Kasumi-1 (cell line): ENCODE measurements around the gene SLC39A11.
"Not testable (repeated sequence)": the region's sequence is repeated elsewhere in the genome, so short reads cannot be mapped to it uniquely, and the experiment has no call there.

Experiments
- DNase-seq, 2 experiments: peaks; one replicate each; lab custom pipeline; 2025; lab: John Stamatoyannopoulos, UW

The SLC39A11 gene

DNA sequence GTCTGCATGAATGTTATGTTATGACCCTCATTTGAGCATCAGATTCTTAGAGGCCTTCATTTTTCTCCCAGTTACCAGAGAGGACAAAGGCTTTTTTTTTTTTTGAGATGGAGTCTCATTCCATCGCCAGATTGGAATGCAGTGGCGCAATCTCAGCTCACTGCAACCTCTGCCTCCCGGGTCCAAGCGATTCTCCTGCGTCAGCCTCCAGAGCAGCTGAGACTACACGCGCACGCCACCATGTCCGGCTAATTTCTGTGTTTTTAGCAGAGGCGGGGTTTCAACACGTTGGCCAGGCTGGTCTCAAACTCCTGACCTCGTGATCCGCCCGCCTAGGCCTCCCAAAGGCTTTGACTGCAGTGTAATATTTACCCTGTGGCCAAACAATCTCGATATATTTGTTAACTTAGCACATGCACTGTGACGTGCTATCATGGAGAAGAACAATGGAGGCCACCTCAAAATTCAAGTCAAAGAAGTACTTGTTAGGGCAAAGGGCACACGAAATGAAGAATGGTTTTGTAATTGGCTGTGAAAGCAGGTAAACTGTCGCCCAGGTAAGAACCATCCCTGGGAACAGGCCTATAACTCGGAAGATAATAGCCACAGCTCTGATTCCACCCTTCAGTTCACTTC, 303.4 kb downstream of the SLC39A11 start:
- no peak for DNase-seq

DNA sequence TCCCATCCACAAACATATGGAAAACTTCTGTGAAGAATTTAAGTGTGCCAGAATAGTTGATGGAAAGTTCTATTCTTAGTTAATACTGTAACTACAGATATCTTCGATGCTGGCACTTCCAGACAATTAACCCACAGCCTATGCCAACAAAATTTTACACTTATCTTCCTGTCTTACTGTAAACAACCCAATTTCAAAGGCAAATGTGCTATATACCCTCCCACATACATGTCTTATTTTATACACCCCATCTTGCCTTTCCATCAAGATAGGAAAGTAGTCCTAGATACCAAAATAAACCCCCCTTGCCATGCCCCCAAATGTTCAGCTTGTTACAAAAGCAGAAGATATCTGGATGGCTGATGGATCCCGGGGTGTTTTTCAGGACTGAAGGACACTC, 306.3 kb downstream of the SLC39A11 start:
- DNase-seq = no peak

DNA sequence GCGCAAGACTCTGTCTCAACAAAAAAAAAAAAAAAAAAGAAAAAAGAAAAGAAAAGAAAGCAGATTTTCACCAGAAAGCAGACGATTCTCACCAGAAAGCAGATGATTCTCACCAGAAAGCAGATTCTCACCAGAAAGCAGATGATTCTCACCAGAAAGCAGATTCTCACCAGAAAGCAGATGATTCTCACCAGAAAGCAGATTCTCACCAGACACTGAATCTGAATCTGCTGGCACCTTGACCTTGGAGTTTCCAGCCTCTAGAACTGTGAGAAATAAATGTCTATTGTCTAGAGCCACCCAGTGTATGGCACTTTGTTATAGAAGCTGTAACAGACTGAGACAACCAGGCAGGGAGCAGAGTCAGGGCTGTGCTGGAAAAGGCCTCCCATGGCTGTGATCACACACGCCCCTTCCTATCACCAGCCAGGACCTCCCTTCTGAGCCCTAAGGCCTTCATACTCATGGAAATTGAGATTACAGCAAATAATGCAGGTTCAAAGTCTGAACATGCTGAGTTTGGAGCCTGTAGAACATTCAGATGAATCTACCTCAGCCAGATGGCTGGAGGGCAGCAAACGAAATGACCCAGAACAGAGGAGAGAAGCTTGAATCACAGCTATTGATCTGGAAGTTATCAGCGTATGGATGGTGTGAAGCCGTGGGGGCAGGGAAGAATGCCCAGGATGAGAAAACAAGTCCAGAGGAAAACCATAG, 309.3 kb downstream of the SLC39A11 start:
- DNase-seq = no peak

DNA sequence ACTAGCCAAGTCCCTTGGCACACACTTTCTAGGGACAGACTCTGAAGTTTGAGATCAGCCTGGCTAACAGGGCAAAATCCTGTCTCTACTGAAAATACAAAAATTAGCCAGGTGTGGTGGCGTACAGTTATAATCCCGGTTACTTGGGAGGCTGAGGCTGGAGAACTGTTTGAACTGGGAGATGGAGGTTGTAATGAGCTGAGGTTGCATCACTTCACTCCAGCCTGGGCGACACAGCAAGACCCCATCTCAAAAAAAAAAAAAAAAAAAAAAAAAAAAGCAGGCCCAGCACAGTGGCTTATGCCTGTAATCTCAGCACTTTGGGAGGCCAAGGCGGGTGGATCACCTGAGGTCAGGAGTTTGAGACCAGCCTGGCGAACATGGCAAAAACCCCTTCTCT, 310.1 kb downstream of the SLC39A11 start:
- not testable (repeated sequence) for DNase-seq

DNA sequence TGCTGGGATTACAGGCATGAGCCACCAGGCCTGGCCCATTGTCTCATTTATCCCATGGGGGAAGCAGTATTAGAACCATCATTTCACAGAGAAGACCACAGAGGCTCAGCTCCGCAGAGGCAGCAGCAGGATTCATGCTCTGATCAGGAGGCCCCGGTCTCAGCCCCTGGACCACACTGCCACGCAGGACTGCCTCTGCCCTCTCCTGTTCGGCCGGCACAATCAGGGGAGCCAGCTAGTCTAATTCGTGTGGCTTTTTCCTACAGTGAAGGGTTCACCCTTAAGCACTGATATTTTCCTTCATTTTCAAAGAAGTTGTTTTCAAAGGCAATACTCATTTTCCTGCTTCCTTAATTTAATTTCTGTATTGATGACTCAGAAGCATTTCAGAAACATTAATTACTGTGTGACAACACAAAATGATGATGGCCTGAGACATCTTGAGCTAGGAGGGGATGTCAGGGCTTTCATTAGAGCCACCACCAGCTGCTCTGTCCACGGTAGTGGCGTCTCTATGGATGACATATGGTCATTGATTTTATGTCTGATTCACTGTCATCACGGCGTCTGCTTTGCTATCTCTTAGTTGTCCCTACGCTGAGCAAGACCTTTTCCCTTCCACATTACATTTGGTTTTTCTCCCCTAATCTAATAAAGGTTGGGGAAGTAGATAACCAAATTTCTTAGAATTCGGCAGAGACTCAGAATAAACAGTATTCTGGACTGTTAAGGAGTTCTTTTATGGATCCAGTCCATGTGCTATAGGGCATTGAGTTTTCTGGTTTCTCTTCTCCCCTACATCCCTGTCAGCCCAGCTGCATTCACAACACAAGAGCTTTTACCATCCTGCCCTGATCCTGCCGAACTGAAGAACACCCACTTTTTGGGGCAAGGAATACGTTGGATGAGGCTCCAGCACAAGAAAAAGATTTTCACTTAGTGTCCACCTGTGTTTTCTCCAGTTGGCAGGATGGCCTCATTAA, 314.0 kb downstream of the SLC39A11 start:
- DNase-seq = no peak

DNA sequence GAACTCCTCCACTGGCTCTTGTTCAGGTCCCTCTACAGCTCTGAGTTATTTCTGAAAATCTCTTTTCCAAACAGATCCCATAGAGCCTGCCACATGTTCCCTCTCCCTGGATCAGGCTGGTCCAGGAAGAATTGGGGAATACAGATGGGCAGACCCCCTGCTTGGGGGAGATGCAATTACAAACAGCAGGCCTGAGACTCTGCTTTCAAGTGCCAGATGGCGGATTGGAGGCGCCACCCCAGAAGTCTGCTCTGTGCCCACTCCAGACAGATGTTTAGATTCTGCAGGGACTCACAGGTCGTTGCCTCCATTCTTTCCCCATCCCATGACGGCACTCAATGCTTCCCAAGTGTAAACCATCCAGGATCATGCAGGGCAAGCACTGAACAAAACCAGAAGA, 316.6 kb downstream of the SLC39A11 start:
- DNase-seq = no peak

DNA sequence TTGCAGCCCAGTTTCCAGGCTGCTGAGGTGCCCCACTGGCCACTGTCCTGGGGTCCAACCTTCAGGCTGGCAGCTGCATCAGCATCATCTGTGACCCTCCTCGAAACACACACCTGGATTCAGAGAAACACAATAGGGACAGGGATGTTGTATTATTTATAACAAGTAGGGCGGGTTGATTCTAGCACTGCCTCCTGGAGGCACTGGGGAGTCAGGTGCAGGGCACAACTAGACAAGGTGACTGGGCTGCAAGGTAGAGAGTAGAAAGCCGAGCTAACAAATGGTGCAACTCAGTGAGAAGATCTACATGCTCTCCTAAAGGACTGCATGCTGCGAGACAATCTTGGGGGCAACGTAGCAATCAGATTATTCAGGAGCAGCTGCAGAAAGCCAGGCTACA, 317.3 kb downstream of the SLC39A11 start:
- DNase-seq = no peak

DNA sequence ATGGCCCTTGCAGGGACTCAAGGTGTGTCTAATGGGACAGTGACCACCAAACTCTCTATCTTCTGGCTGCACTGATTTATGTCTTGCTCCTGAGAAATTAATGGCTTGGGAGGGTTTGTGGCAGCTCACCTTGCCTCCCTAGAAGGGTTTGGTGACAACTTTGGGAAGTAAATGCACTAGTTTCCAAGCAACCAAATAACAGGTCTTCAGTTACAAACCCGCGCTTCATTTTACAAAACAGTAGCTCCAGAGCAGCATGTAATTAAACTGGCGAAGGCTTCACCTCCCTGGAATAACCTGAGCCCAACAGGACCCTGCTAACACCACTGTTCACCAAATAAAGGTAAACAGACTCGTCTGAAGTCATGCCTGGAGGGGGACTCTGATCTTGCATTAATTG, 318.3 kb downstream of the SLC39A11 start:
- DNase-seq = no peak

DNA sequence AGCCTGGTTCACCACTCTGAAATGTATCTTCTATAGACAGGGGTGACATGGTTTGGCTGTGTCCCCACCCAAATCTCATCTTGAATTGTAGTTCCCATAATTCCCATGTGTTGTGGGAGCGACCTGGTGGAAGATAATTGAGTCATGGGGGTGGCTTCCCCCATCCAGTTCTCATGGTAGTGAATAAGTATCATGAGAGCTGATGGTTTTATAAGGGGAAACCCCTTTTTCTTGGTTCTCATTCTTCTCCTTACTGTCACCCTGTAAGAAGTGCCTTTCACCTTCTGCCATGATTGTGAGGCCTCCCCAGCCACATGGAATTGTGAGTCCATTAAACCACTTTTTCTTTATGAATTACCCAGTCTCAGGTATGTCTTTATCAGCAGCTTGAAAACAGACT, 319.3 kb downstream of the SLC39A11 start:
- DNase-seq = not testable (repeated sequence)

DNA sequence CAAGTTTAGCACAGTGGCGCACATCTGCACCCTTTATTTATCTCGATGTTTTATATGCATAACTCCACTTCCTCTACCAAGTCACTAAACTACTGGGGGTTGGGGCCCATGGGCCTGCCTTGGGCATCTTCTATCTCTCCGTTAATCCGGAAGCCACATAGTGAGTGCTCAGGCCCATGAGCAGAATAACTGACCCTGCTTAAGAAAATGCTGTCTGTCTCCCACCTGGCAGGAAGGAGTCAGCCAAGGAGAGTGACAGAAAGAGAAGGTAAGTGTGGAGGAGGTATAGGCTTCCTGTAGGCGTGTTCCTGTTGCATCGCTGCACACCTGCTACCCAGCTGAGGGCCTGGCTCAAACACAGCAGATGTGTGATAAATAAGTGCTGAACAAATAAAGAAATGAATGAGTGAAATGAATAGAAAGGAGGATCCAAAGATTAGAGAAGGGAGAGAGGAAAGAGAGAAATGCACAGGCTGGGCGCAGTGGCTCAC, 320.1 kb downstream of the SLC39A11 start:
- DNase-seq = no peak

DNA sequence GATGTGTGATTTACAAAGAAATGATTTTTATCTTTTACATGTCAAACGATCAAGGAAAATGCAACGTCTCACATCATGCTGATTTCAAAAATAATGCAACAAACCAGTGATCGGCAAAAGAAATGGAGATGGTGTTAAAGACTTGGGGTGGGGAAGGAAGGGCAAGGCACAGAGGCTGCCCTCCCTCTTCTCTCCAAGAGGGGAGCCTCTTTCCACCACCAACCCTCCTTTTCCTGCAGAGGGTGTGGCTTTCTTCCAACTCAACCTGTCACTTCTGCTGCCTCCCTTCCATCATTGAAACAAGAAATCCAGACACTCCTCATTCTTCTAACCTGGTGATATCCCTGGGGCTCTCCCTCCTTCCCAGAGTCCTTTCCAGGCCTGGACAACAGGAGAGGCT, 320.8 kb downstream of the SLC39A11 start:
- no peak for DNase-seq

DNA sequence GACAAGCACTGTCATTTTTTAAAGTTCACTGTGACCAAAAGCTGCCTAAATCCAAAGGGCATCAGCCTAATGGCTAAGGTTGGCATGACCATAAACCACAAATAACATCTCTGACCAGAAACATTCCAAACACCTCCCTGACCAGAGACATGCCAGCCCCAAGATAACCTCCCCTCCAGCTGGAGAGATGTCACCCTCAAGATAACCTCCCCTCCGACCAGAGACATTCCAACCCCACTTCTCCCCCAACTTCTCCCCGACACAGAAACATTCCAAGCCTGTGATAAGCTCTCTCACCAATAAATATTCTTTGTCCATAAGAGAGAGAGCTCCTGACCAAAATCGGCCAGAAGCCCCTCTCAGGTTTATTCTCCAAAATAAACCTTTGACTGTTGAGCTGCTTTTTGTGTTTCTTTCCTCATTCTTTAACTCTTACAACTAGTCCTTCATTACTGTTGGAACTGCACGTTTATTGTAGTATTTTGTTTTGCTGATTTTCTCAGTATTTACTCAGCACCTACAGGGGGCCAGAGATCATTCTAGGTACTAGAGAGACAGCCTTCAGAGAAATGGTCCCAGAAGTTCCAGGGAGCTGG, 325.6 kb downstream of the SLC39A11 start:
- DNase-seq = no peak

DNA sequence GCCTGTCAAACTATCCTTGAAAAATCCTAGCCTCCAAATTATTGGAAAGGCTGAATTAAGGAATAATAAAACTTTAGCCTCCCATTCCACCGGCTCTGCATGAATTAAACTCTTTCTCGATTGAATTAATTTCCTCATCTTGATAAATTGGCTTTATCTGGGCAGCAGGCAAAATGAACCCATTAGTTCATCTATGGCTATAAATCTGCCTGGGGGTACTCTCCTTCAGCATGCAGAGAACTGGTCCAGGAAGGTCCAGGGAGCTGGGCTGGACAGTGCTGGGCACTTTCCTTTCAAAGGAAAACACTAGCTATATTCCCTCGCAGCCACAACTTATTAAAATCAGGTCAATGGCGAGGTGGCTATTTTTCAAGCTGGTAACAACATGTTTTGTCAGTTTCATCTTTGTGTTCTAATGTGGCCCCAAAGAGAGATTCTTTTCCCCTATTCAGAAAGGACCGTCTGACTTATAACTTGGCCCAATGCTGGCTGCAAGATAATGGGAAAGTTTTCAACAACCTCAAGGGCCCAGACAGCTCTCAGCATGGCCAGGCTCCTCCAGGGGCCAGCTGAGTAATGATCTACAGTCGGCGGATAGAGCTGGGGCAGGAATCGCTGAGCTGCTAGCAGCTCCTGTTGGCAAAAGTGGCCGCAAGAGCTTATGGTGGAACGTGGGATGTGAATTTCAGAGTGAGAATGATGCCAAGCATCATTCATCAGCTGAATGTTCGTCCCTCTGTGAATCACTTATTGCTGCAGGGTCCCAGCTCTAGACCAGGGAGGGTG, 326.9 kb downstream of the SLC39A11 start:
- no peak for DNase-seq

DNA sequence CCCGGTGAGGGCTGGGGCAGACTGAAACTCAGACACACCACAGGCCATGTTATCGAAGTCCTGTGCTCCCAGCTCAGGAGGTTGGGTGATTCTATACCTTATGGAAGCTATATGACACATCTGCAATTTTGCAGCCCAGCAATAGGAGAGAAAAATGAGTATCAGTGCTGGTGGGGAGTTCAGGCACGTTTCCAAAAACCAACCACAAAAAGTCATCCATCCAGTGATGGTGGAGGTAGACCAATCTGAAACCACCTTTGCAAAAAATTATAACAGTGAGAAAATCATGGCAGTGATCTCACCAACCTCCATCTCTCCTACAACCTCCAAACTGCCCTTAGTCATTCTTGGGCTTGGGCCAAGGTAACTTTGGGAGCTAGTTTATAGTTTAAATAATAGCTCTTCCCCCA, 327.9 kb downstream of the SLC39A11 start:
- no peak for DNase-seq

DNA sequence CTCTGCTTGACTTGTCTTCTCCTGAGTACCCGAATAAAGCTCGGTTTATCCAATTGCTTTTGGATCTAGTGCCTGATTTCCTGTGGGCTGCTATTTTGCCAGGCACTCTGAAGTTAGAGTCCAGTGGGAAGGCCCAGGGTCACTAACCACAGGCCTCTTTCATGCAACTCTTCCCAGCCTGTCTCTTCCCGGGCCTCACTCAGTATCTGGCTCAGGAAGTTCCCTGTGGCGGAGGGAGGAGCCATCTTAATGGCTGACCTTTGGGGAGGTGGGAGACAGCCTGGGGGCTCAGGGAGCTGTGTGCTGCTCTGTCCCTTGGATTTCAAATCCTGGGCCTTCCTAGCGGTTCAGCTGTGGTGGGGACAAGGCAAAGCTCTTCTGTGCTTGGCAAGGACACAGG, 328.5 kb downstream of the SLC39A11 start:
- DNase-seq = no peak

DNA sequence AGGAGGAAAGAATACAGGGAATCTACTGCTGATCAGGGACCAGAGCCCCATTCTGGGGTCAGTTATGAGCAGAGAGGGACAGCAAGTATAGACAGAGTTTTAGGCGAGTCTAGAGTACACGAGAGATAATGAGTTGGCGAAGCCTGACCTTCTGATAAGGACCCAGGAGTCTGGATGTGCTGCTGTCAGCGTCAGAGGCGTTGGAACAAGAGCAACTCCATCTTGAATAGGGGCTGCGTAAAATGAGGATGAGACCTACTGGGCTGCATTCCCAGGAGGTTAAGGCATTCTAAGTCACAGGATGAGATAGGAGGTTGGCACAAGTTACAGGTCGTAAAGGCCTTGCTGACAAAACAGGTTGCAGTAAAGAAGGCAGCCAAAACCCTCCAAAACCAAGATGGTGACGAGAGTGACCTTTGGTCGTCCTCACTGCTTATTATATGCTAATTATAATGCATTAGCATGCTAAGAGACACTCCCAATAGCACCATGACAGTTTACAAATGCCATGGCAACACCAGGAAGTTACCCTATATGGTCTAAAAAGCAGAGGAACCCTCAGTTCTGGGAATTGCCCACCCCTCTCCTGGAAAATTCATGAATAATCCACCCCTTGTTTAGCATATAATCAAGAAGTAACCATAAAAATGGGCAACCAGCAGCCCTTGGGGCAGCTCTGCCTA, 330.5 kb downstream of the SLC39A11 start:
- DNase-seq = not testable (repeated sequence)

DNA sequence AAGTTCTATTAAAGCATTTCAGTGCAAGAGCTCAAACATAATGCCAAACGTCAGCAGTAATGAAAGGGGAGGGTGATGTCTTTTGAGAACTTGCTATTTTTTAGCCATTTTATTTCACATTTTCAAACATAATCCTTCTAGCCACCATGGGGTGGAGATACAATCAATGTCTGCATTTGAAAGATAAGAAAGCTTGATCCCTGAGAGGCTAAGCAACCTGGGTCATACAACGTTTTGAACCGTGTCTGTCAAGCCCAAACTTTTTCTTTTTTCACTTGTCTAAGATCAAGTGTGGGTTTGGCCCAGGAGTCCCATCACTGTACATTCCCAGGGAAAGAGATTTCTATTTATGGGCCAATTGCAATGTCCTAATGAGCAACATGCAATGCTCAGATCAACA, 331.1 kb downstream of the SLC39A11 start:
- DNase-seq = no peak

DNA sequence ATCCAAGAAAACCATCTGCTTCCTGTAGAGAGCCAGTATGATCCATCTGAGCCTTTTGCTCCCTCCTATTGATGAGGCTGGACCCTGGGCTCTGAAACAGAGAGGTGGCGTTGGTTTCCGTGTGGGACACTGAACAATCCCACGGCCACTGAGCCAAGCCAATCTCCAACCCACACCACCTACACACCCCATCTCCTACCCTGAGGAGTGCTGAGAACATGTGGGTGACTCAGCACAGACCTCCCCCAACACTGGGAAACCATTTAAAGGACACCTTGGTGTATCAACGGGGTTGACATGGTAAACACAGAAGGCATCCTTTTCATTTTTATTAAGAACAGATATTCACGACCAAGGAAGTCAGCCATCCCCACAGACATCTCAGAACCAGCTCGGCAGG, 332.1 kb downstream of the SLC39A11 start:
- no peak for DNase-seq

DNA sequence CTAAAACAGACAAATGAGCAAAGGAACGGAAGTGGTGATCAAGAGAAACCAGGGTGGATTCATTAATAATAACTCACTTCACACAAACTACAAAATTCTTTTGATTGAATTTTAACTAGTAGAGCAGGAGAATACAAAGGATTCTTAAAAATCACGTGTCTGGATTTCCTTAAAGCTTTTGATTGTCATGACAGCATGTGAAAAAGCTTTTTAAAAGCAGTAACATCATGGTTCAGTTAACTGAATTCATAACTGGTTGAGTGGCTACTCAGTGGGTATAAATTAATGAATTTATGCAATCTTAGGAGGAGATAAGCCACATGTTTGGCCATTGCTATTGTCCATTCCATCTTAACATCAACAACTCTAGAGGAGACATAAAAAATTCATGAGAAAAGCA, 333.2 kb downstream of the SLC39A11 start:
- no peak for DNase-seq

DNA sequence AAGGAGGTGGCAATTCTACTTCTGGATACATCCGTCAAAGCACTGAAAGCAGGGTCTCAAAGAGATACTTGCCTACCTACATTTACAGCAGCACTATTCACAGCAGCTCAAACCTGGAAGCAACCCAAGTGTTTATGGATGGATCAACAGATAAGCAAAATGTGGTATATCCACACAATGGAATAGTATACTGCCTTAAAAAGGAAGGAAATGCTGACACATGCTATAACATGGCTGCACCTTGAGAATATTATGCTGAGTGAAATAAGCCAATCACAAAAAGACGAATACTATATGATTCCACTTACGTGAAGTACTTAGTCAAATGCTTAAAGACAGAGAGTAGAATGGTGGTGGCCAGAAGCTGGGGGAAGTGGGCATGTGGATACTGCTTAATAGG, 336.2 kb downstream of the SLC39A11 start:
- no peak for DNase-seq

DNA sequence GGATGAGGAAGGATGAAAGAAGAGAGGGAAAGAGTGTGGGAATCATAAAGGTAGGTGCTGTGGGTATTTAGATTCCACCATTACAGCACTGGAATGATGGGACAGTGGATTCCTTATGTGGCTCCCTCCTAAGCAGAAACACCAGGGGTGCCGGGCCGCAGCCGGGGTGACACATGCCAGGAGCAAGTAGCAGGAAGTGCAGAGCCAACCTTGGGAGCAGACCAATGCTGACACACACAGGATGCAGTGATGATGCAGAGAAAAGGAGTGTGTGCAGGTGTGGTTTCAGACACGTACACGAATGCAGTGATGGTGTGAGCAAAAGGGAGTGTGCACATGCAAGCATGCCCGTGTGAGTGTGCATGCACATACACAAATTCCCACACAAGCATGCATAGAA, 338.0 kb downstream of the SLC39A11 start:
- DNase-seq = no peak
